CD14-positive monocyte (primary cell): Measurements from ENCODE around the gene IL19. TPM values are rescaled to one million over a fixed set of nuclear protein-coding genes. Genes with fewer than 3 reads are reported as not detected.

Source experiments
- DNase-seq, 3 donors: peaks; one replicate each; pipeline ENCODE4 v3.0.0-alpha.2; 2011 to 2022
- H2AFZ ChIP-seq: 2 replicates; pipeline ENCODE4 v1.6.0; 2012; ENCODE audit warnings: mild to moderate bottlenecking, low read depth, low read length, inconsistent platforms; ENCODE audit not compliant: insufficient read depth, poor library complexity, severe bottlenecking
- H3K27ac ChIP-seq, 2 donors: 1 replicate in 1 of 2; 2 replicates in 1 of 2; pipeline ENCODE4 v1.5.1; 2012 to 2013; ENCODE audit warnings: low read length in 2 of 2, control low read depth in 1 of 2, inconsistent platforms in 1 of 2, low read depth in 1 of 2, mild to moderate bottlenecking in 1 of 2
- H3K27me3 ChIP-seq, 2 donors: one replicate each; pipeline versions ENCODE4 v1.6.0 to v1.6.1; 2011 to 2013; ENCODE audit warnings: low read length in 2 of 2; ENCODE audit not compliant: control insufficient read depth in 2 of 2, insufficient read depth in 2 of 2
- H3K36me3 ChIP-seq, 2 donors: replicated peaks in 1 of 2; 1 replicate in 1 of 2; 2 replicates in 1 of 2; pipeline versions ENCODE4 v1.5.1 to v1.6.1; 2012 to 2013; ENCODE audit warnings: low read length in 2 of 2, control low read depth in 1 of 2, inconsistent platforms in 1 of 2, mild to moderate bottlenecking in 1 of 2; ENCODE audit not compliant: insufficient read depth in 2 of 2, control insufficient read depth in 1 of 2
- H3K4me1 ChIP-seq, 2 donors: 1 replicate in 1 of 2; 2 replicates in 1 of 2; pipeline versions ENCODE4 v1.5.1 to v1.6.1; 2012 to 2013; ENCODE audit warnings: low read length in 2 of 2, control low read depth in 1 of 2, inconsistent platforms in 1 of 2, mild to moderate bottlenecking in 1 of 2, moderate library complexity in 1 of 2; ENCODE audit not compliant: insufficient read depth in 2 of 2, control insufficient read depth in 1 of 2
- H3K4me2 ChIP-seq: replicated peaks from 2 replicates; pipeline ENCODE3; 2012; ENCODE audit warnings: low read length, moderate library complexity, mild to moderate bottlenecking; ENCODE audit not compliant: poor library complexity, severe bottlenecking; ENCODE audit errors: extremely low read depth
- H3K4me3 ChIP-seq, 3 experiments: fragments of 200-600 bp in 1 of 3; sonication (generic) in 1 of 3; replicated peaks in 1 of 3; 1 replicate in 2 of 3; 2 replicates in 1 of 3; pipeline ENCODE4 v1.5.1; 2011 to 2013; ENCODE audit warnings: low read length in 3 of 3, mild to moderate bottlenecking in 3 of 3, control low read depth in 2 of 3, low read depth in 2 of 3, inconsistent platforms in 1 of 3, moderate library complexity in 1 of 3
- H3K79me2 ChIP-seq: 2 replicates; pipeline ENCODE4 v1.6.0; 2012; ENCODE audit warnings: mild to moderate bottlenecking, control low read depth, inconsistent platforms, low read length, moderate library complexity; ENCODE audit not compliant: insufficient read depth
- H3K9ac ChIP-seq: 2 replicates; pipeline ENCODE4 v1.6.0; 2017; ENCODE audit warnings: low read length, mild to moderate bottlenecking; ENCODE audit not compliant: insufficient read depth, poor library complexity, severe bottlenecking
- H3K9me3 ChIP-seq, 2 donors: replicated peaks in 1 of 2; 1 replicate in 1 of 2; 2 replicates in 1 of 2; pipeline versions ENCODE4 v1.5.1 to v1.6.1; 2012 to 2013; ENCODE audit warnings: low read length in 2 of 2, control low read depth in 1 of 2; ENCODE audit not compliant: control insufficient read depth in 1 of 2, insufficient read depth in 1 of 2
- H4K20me1 ChIP-seq: 2 replicates; pipeline ENCODE4 v1.6.0; 2012; ENCODE audit warnings: mild to moderate bottlenecking, low read length, control low read depth, moderate library complexity; ENCODE audit not compliant: insufficient read depth
- H3K27ac Mint-ChIP-seq, 7 donors: one replicate each; pipeline ENCODE4 v1.8.0; 2020; ENCODE audit warnings: mild to moderate bottlenecking in 7 of 7, mixed read lengths in 7 of 7, moderate library complexity in 6 of 7, inconsistent platforms in 2 of 7
- H3K27me3 Mint-ChIP-seq, 3 donors: one replicate each; pipeline ENCODE4 v1.8.0; 2021 to 2022; ENCODE audit warnings: low read depth in 3 of 3, mild to moderate bottlenecking in 3 of 3, mixed read lengths in 3 of 3, moderate library complexity in 3 of 3, inconsistent platforms in 1 of 3
- H3K36me3 Mint-ChIP-seq, 2 donors: one replicate each; pipeline ENCODE4 v1.8.0; 2020; ENCODE audit warnings: mixed read lengths in 2 of 2, inconsistent platforms in 1 of 2, mild to moderate bottlenecking in 1 of 2
- H3K4me1 Mint-ChIP-seq: one replicate; pipeline ENCODE4 v1.8.0; 2020; ENCODE audit warnings: mild to moderate bottlenecking, mixed read lengths
- H3K4me3 Mint-ChIP-seq, 2 donors: one replicate each; pipeline ENCODE4 v1.8.0; 2020; ENCODE audit warnings: mild to moderate bottlenecking in 2 of 2, mixed read lengths in 2 of 2, moderate library complexity in 1 of 2
- H3K9me3 Mint-ChIP-seq, 7 donors: one replicate each; pipeline ENCODE4 v1.8.0; 2020 to 2022; ENCODE audit warnings: mixed read lengths in 7 of 7, mild to moderate bottlenecking in 6 of 7, moderate library complexity in 6 of 7, inconsistent platforms in 2 of 7
- CTCF ChIP-seq: fragments of 200-600 bp; IDR thresholded peaks from one replicate; pipeline ENCODE4 v1.8.0; 2022; ENCODE audit warnings: antibody characterized with exemption, mild to moderate bottlenecking
- WGBS: methylation state at CpG from one replicate; pipeline ENCODE4 v1.1.5; 2013; ENCODE audit warnings: missing lambda C conversion rate; ENCODE audit not compliant: insufficient coverage; 5-methylcytosine and 5-hydroxymethylcytosine counted together
- intact Hi-C, 2 donors: fragments of 100-400 bp; cut with micrococcal nuclease; formaldehyde crosslinking; loops; one replicate each; pipeline versions ENCODE4 v1.15.0 to v1.15.1; 2023
- polyA plus RNA-seq, 3 donors: library from polyadenylated mRNA; depleted of rRNA in 1 of 3; unstranded in 2 of 3; stranded (reverse) in 1 of 3; fragments of 300-500 nt in 2 of 3; fragments of >200 nt in 1 of 3; fragmentation: Illumina TruSeq in 2 of 3; gene quantifications; 1 replicate in 2 of 3; 2 replicates in 1 of 3; pipeline ENCODE4 v1.2.3, GENCODE V29; 2012 to 2021

The IL19 gene
- polyA plus RNA-seq, 3 donors, result 0.41 TPM; not detected in 2

- Histone ChIP-seq H3K9ac (no peak overlapping the region), H3K4me2 (no peak overlapping the region), H2AFZ (no peak overlapping the region), H3K4me1 (no peaks in the 10 kb centered on the region), H4K20me1 (no peaks in the 10 kb centered on the region), H3K79me2 (no peaks in the 10 kb centered on the region), H3K9me3 (no peaks in the 10 kb centered on the region), H3K27ac (no peak overlapping the region), H3K36me3 (no peaks in the 10 kb centered on the region), H3K4me3 (no peak overlapping the region), H3K27me3 (no peaks in the 10 kb centered on the region)
- DNase-seq, result no peak
- H3K9me3 Mint-ChIP-seq, result no peaks in the 10 kb centered on the region
- intact Hi-C loops, result no loop called here
- H3K4me3 Mint-ChIP-seq, result no peak overlapping the region
- H3K4me1 Mint-ChIP-seq, result no peaks in the 10 kb centered on the region
- TF ChIP-seq CTCF, result no peak
- peaks cover 0 to 13% (median 4%) of the 10 kb centered on the region in 3 donors for H3K27me3 Mint-ChIP-seq
- no peak overlapping the region for H3K27ac Mint-ChIP-seq
- 94% methylated on average over 7 of the region's 7 CpGs for WGBS
- H3K36me3 Mint-ChIP-seq, result no peaks in the 10 kb centered on the region
Measured at GRCh38 chr1:206841609-206842323, 71.2 kb downstream of the IL19 start.

GRCh38 chr1:206842854-206843253 lies 72.3 kb downstream of the IL19 start:
- Histone ChIP-seq H2AFZ (no peak overlapping the region), H3K4me1 (no peaks in the 10 kb centered on the region), H3K4me3 (no peak overlapping the region), H3K4me2 (no peak overlapping the region), H4K20me1 (no peaks in the 10 kb centered on the region), H3K9ac (no peak overlapping the region), H3K27ac (no peak overlapping the region), H3K79me2 (no peaks in the 10 kb centered on the region), H3K36me3 (no peaks in the 10 kb centered on the region), H3K27me3 (no peaks in the 10 kb centered on the region), H3K9me3 (no peaks in the 10 kb centered on the region)
- Mint-ChIP-seq H3K36me3 (no peaks in the 10 kb centered on the region), H3K27ac (no peak overlapping the region), H3K27me3 (peaks cover 0 to 10% (median 4%) of the 10 kb centered on the region in 3 donors), H3K9me3 (no peaks in the 10 kb centered on the region), H3K4me1 (no peaks in the 10 kb centered on the region), H3K4me3 (no peak overlapping the region)
- no peak for TF ChIP-seq CTCF
- intact Hi-C loops, result no loop called here
- no peak for DNase-seq
